Activated naive CD8-positive, alpha-beta T cell treated with anti-CD3 and anti-CD28 coated beads, Interleukin-2, amount 50 U/mL, for 24 hours (primary cell): ENCODE results near the gene CKS1B.

Experiments used
- ATAC-seq: fragments of 150-1000 bp; cut with Tn5 transposase; one replicate; pipeline ENCODE4 v1.10.0; 2021
- DNase-seq: peaks from one replicate; pipeline ENCODE4 v3.0.0; 2021
- H3K27ac Mint-ChIP-seq: one replicate; pipeline ENCODE4 v1.8.0; 2021; ENCODE audit warnings: mild to moderate bottlenecking, mixed read lengths
- H3K27me3 Mint-ChIP-seq: one replicate; pipeline ENCODE4 v1.8.0; 2021; ENCODE audit warnings: mixed read lengths
- H3K36me3 Mint-ChIP-seq: one replicate; pipeline ENCODE4 v1.8.0; 2021; ENCODE audit warnings: low read depth, mixed read lengths
- H3K4me1 Mint-ChIP-seq: one replicate; pipeline ENCODE4 v1.8.0; 2021; ENCODE audit warnings: mixed read lengths
- H3K4me3 Mint-ChIP-seq: one replicate; pipeline ENCODE4 v1.8.0; 2021; ENCODE audit warnings: mild to moderate bottlenecking, moderate library complexity, mixed read lengths
- H3K9me3 Mint-ChIP-seq: one replicate; pipeline ENCODE4 v1.8.0; 2021; ENCODE audit warnings: mixed read lengths

The CKS1B gene

GRCh38 chr1:155005076-155006011, 30.9 kb downstream of the CKS1B start:
- no peaks in the 10 kb centered on the region for H3K27me3 Mint-ChIP-seq
- no peaks in the 10 kb centered on the region for H3K9me3 Mint-ChIP-seq
- DNase-seq (peak; percentile 38), ATAC-seq (no peak)
- no peaks in the 10 kb centered on the region for H3K36me3 Mint-ChIP-seq
- H3K4me1 Mint-ChIP-seq: peaks cover 61% of the 10 kb centered on the region
- peak overlapping the region; percentile 45 for H3K4me3 Mint-ChIP-seq
- H3K27ac Mint-ChIP-seq: peak overlapping the region; percentile 95

DNA sequence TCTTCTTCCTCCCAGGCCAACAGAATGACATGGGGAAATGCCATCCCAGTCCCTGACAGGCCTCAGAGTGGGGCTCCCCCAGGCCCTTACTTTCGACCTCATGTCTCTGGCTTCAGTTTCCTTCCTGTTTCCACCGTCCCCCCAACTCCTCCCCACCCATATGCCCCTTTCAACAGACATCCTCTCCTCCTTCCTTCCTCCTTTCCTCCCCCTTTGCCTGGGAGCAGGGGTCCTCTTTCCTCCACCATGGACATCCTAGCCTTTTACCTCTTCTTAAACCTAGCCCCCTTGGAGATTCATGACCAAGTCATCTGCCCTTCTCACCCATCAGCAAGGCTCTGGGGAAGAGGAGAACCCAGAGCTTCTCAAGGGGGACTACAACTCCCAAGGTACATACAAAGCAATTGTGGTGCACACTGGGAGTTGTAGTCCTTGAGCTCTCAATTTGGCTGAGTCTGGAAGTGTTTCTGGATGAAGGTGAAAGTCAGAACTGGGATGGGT, 32.2 kb downstream of the CKS1B start:
- H3K27me3 Mint-ChIP-seq: no peaks in the 10 kb centered on the region
- peak overlapping the region; percentile 95 for H3K27ac Mint-ChIP-seq
- H3K4me1 Mint-ChIP-seq: peaks cover 68% of the 10 kb centered on the region
- peak; percentile 62 for ATAC-seq
- peak overlapping the region; percentile 72 for H3K4me3 Mint-ChIP-seq
- peak; percentile 62 for DNase-seq
- H3K36me3 Mint-ChIP-seq: no peaks in the 10 kb centered on the region
- H3K9me3 Mint-ChIP-seq: no peaks in the 10 kb centered on the region

GRCh38 chr1:155007251-155007828, 32.9 kb downstream of the CKS1B start:
- H3K4me3 Mint-ChIP-seq: no peak overlapping the region
- DNase-seq (no peak), ATAC-seq (no peak)
- H3K36me3 Mint-ChIP-seq: no peaks in the 10 kb centered on the region
- peak overlapping the region; percentile 95 for H3K27ac Mint-ChIP-seq
- no peaks in the 10 kb centered on the region for H3K9me3 Mint-ChIP-seq
- peaks cover 72% of the 10 kb centered on the region for H3K4me1 Mint-ChIP-seq
- H3K27me3 Mint-ChIP-seq: no peaks in the 10 kb centered on the region

- DNase-seq: peak; percentile 35
- H3K9me3 Mint-ChIP-seq: no peaks in the 10 kb centered on the region
- no peak for ATAC-seq
- peaks cover 78% of the 10 kb centered on the region for H3K4me1 Mint-ChIP-seq
- H3K27ac Mint-ChIP-seq: no peak overlapping the region
- peak overlapping the region; percentile 64 for H3K4me3 Mint-ChIP-seq
- no peaks in the 10 kb centered on the region for H3K27me3 Mint-ChIP-seq
- H3K36me3 Mint-ChIP-seq: no peaks in the 10 kb centered on the region
Observed at GRCh38 chr1:155008015-155008941, 33.8 kb downstream of the CKS1B start.

GRCh38 chr1:155009221-155009711, 34.8 kb downstream of the CKS1B start:
- no peaks in the 10 kb centered on the region for H3K9me3 Mint-ChIP-seq
- H3K27ac Mint-ChIP-seq: peak overlapping the region; percentile 68
- no peaks in the 10 kb centered on the region for H3K36me3 Mint-ChIP-seq
- no peak for DNase-seq
- ATAC-seq: no peak
- H3K4me3 Mint-ChIP-seq: peak overlapping the region; percentile 64
- H3K27me3 Mint-ChIP-seq: no peaks in the 10 kb centered on the region
- H3K4me1 Mint-ChIP-seq: peaks cover 78% of the 10 kb centered on the region

- ATAC-seq (no peak), DNase-seq (no peak)
- no peaks in the 10 kb centered on the region for H3K36me3 Mint-ChIP-seq
- H3K4me3 Mint-ChIP-seq: peak overlapping the region; percentile 59
- no peaks in the 10 kb centered on the region for H3K9me3 Mint-ChIP-seq
- H3K4me1 Mint-ChIP-seq: peaks cover 75% of the 10 kb centered on the region
- H3K27me3 Mint-ChIP-seq: no peaks in the 10 kb centered on the region
- peak overlapping the region; percentile 68 for H3K27ac Mint-ChIP-seq
Observed at GRCh38 chr1:155009742-155010141, 35.3 kb downstream of the CKS1B start.

GRCh38 chr1:155010211-155010918, 35.9 kb downstream of the CKS1B start:
- H3K27me3 Mint-ChIP-seq: no peaks in the 10 kb centered on the region
- no peak for ATAC-seq
- peak overlapping the region; percentile 59 for H3K4me3 Mint-ChIP-seq
- H3K4me1 Mint-ChIP-seq: peaks cover 71% of the 10 kb centered on the region
- no peaks in the 10 kb centered on the region for H3K36me3 Mint-ChIP-seq
- peak overlapping the region; percentile 68 for H3K27ac Mint-ChIP-seq
- no peaks in the 10 kb centered on the region for H3K9me3 Mint-ChIP-seq
- peak; percentile 50 for DNase-seq

DNA sequence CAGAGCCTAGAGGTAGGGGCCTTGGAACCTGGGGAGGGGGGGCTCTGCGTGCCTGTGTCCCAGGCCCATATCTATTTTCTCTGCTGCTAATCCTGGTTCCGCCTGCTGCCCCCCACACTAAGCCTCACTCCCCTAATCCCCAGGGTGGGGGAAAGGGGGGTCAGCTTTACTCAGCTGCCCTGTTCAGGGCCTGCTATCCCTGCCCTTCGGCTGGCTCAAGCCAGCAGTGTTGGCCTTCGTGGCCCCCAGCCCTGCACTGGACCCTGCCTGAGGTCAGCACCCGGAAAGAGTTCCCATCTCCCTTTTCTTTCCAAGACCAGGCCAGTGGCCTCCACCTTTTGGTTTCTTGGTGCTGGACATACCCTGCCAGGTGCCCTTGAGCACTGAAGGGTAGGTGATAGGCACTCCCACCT, 36.5 kb downstream of the CKS1B start:
- Mint-ChIP-seq H3K36me3 (no peaks in the 10 kb centered on the region), H3K4me3 (no peak overlapping the region), H3K27ac (peak overlapping the region; percentile 46), H3K27me3 (no peaks in the 10 kb centered on the region), H3K9me3 (no peaks in the 10 kb centered on the region), H3K4me1 (peaks cover 68% of the 10 kb centered on the region)
- DNase-seq (no peak), ATAC-seq (no peak)

GRCh38 chr1:155011437-155012025, 37.0 kb downstream of the CKS1B start:
- no peak for DNase-seq
- H3K9me3 Mint-ChIP-seq: no peaks in the 10 kb centered on the region
- no peak overlapping the region for H3K4me3 Mint-ChIP-seq
- no peaks in the 10 kb centered on the region for H3K27me3 Mint-ChIP-seq
- no peak for ATAC-seq
- no peaks in the 10 kb centered on the region for H3K36me3 Mint-ChIP-seq
- peak overlapping the region; percentile 46 for H3K27ac Mint-ChIP-seq
- H3K4me1 Mint-ChIP-seq: peaks cover 68% of the 10 kb centered on the region

- Mint-ChIP-seq H3K9me3 (no peaks in the 10 kb centered on the region), H3K36me3 (no peaks in the 10 kb centered on the region), H3K4me1 (peaks cover 68% of the 10 kb centered on the region), H3K27me3 (no peaks in the 10 kb centered on the region), H3K27ac (no peak overlapping the region), H3K4me3 (no peak overlapping the region)
- no peak for ATAC-seq
- no peak for DNase-seq
Observed at GRCh38 chr1:155012026-155012546, 37.6 kb downstream of the CKS1B start.

DNA sequence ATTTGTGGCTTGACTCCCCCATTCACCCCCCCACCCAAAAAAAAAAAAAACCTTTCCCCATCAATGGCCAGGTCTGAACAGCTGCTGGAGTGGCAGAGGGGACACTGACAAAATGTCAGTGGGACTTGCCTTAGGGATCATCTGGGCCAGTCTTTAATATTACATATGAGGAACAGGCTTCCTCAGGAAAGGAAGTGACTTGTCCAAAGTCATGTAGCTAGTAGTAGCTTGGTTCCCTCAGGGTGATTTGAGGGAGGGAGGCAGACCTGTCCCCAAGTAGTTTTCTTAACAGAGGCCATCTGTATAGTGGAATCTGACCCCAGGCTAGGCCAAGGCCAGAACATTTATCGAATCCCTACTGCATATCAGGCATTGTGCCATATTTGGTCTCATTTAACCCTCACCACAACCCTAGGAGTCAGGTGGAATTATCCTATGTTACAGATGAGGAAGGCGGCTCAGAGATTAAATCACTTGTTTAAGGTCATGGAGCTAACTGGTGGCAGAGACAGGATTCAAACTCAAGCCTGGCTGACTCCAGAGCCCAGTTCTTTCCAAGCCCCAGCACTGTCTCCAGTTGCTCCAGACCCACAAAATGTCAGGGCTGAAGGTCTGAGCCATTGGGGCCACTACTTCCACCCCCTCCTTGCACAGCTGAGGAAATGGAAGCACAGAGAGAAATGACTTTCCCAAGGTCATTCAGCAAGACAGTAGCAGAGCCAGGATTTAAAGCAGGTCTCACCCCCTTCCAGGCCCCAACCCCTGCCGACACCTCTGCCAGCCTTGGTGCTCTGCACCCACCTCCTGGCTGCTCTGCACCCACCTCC, 38.5 kb downstream of the CKS1B start:
- Mint-ChIP-seq H3K4me1 (peaks cover 71% of the 10 kb centered on the region), H3K9me3 (no peaks in the 10 kb centered on the region), H3K27ac (no peak overlapping the region), H3K4me3 (no peak overlapping the region), H3K36me3 (no peaks in the 10 kb centered on the region), H3K27me3 (no peaks in the 10 kb centered on the region)
- ATAC-seq (no peak), DNase-seq (no peak)

GRCh38 chr1:155013632-155014031, 39.2 kb downstream of the CKS1B start:
- H3K27me3 Mint-ChIP-seq: no peaks in the 10 kb centered on the region
- ATAC-seq (no peak), DNase-seq (no peak)
- H3K4me1 Mint-ChIP-seq: peaks cover 70% of the 10 kb centered on the region
- H3K36me3 Mint-ChIP-seq: no peaks in the 10 kb centered on the region
- H3K27ac Mint-ChIP-seq: no peak overlapping the region
- no peaks in the 10 kb centered on the region for H3K9me3 Mint-ChIP-seq
- H3K4me3 Mint-ChIP-seq: no peak overlapping the region
